OCI-LY1 (cell line): ENCODE data around the gene SC5D.

Experiments
- H2AFZ ChIP-seq: fragments of 200-600 bp; sonication (generic), shearing (Covaris generic); 2 replicates; pipeline ENCODE4 v1.6.0; 2014; ENCODE audit warnings: antibody characterized with exemption, mild to moderate bottlenecking, low read length
- H3F3A ChIP-seq: fragments of 200-600 bp; sonication (generic), shearing (Covaris generic); 2 replicates; pipeline ENCODE4 v1.6.0; 2014; ENCODE audit warnings: mild to moderate bottlenecking, antibody characterized with exemption, low read length, moderate library complexity; ENCODE audit not compliant: insufficient read depth
- H3K27ac ChIP-seq: fragments of 200-600 bp; sonication (generic); 2 replicates; pipeline ENCODE4 v1.5.1; 2014; ENCODE audit warnings: low read length, mixed run types, mild to moderate bottlenecking, low read depth; ENCODE audit not compliant: poor library complexity, severe bottlenecking
- H3K27me3 ChIP-seq: fragments of 200-600 bp; sonication (generic); 2 replicates; pipeline ENCODE4 v1.6.0; 2014; ENCODE audit warnings: antibody characterized with exemption, mild to moderate bottlenecking, low read length, moderate library complexity; ENCODE audit not compliant: insufficient read depth
- H3K36me3 ChIP-seq: fragments of 200-600 bp; sonication (generic); 2 replicates; pipeline ENCODE4 v1.6.1; 2014; ENCODE audit warnings: mild to moderate bottlenecking, antibody characterized with exemption, low read length, moderate library complexity, mixed read lengths; ENCODE audit not compliant: insufficient read depth
- H3K4me1 ChIP-seq: fragments of 200-600 bp; sonication (generic); 2 replicates; pipeline ENCODE4 v1.5.1; 2014; ENCODE audit warnings: mild to moderate bottlenecking, low read length, moderate library complexity; ENCODE audit not compliant: insufficient read depth, severe bottlenecking
- H3K4me2 ChIP-seq: fragments of 200-600 bp; sonication (generic), shearing (Covaris generic); 2 replicates; pipeline ENCODE4 v1.6.1; 2014; ENCODE audit warnings: low read length
- H3K4me3 ChIP-seq: fragments of 200-600 bp; sonication (generic); 2 replicates; pipeline ENCODE4 v1.5.1; 2014; ENCODE audit warnings: low read length, low read depth, mild to moderate bottlenecking, mixed read lengths; ENCODE audit not compliant: poor library complexity, severe bottlenecking
- H3K79me2 ChIP-seq: fragments of 200-600 bp; shearing (Covaris generic); 2 replicates; pipeline ENCODE4 v1.6.1; 2016; ENCODE audit warnings: mixed run types, low read length, mixed read lengths; ENCODE audit not compliant: insufficient read depth
- H3K9ac ChIP-seq: fragments of 200-600 bp; sonication (generic), shearing (Covaris generic); 2 replicates; pipeline ENCODE4 v1.6.1; 2014; ENCODE audit warnings: mild to moderate bottlenecking, low read length, mixed read lengths
- H3K9me2 ChIP-seq: fragments of 200-600 bp; sonication (generic), shearing (Covaris generic); 2 replicates; pipeline ENCODE4 v1.6.1; 2014; ENCODE audit warnings: low read depth, mild to moderate bottlenecking, low read length, mixed read lengths
- H3K9me3 ChIP-seq: fragments of 200-600 bp; shearing (Covaris generic); 2 replicates; pipeline ENCODE4 v1.6.1; 2014; ENCODE audit warnings: low read length, mixed read lengths
- H4K20me1 ChIP-seq: fragments of 200-600 bp; sonication (generic), shearing (Covaris generic); 2 replicates; pipeline ENCODE4 v1.6.0; 2016; ENCODE audit warnings: mild to moderate bottlenecking, low read length; ENCODE audit not compliant: insufficient read depth
- CTCF ChIP-seq: fragments of 200-600 bp; sonication (generic), shearing (Covaris generic); IDR thresholded peaks from 2 replicates; pipeline ENCODE4 v1.5.1; 2017; ENCODE audit warnings: mild to moderate bottlenecking, antibody characterized with exemption, low read length, moderate library complexity, mixed read lengths
- EZH2 ChIP-seq: fragments of 200-600 bp; sonication (generic), shearing (Covaris generic); IDR thresholded peaks from 2 replicates; pipeline ENCODE4 v1.8.0; 2017; ENCODE audit warnings: borderline replicate concordance, mixed run types, mild to moderate bottlenecking, antibody characterized with exemption, low read length, moderate library complexity, mixed read lengths

The SC5D gene

GRCh38 chr11:121326230-121326629 is 33.7 kb downstream of the SC5D start:
- peaks cover 38% of the 10 kb centered on the region for H3K4me1 ChIP-seq
- no peaks in the 10 kb centered on the region for H3F3A ChIP-seq
- no peaks in the 10 kb centered on the region for H4K20me1 ChIP-seq
- peak overlapping the region; percentile 10 for H3K27ac ChIP-seq
- H3K4me2 ChIP-seq: no peak overlapping the region
- no peaks in the 10 kb centered on the region for H3K79me2 ChIP-seq
- H3K4me3 ChIP-seq: no peak overlapping the region
- no peak overlapping the region for H3K9ac ChIP-seq
- H2AFZ ChIP-seq: no peak overlapping the region
- no peaks in the 10 kb centered on the region for H3K27me3 ChIP-seq
- H3K9me2 ChIP-seq: no peaks in the 10 kb centered on the region
- H3K36me3 ChIP-seq: no peaks in the 10 kb centered on the region
- TF ChIP-seq EZH2: no peak
- TF ChIP-seq CTCF: no peak
- H3K9me3 ChIP-seq: no peaks in the 10 kb centered on the region

- Histone ChIP-seq H3K4me2 (no peak overlapping the region), H3K27ac (peak overlapping the region; percentile 69), H3K4me1 (peaks cover 38% of the 10 kb centered on the region), H3K4me3 (no peak overlapping the region), H3F3A (no peaks in the 10 kb centered on the region), H3K9ac (no peak overlapping the region), H3K9me3 (no peaks in the 10 kb centered on the region), H3K79me2 (no peaks in the 10 kb centered on the region), H3K27me3 (no peaks in the 10 kb centered on the region), H4K20me1 (no peaks in the 10 kb centered on the region), H3K9me2 (no peaks in the 10 kb centered on the region), H2AFZ (no peak overlapping the region), H3K36me3 (no peaks in the 10 kb centered on the region)
- TF ChIP-seq EZH2 (no peak), CTCF (no peak)
Measured at GRCh38 chr11:121327553-121327952, 35.0 kb downstream of the SC5D start.

- H3K27ac ChIP-seq: peak overlapping the region; percentile 69
- H2AFZ ChIP-seq: no peak overlapping the region
- no peaks in the 10 kb centered on the region for H3K9me3 ChIP-seq
- H3K9ac ChIP-seq: no peak overlapping the region; the same call in 1 of the 2 replicates
- H3K4me2 ChIP-seq: peak overlapping the region; percentile 55
- H3K4me1 ChIP-seq: peaks cover 32% of the 10 kb centered on the region
- peak overlapping the region; percentile 12 for H3K4me3 ChIP-seq
- TF ChIP-seq EZH2 (no peak), CTCF (no peak)
- H3K79me2 ChIP-seq: no peaks in the 10 kb centered on the region
- no peaks in the 10 kb centered on the region for H3K9me2 ChIP-seq
- H4K20me1 ChIP-seq: no peaks in the 10 kb centered on the region
- H3K36me3 ChIP-seq: no peaks in the 10 kb centered on the region
- no peaks in the 10 kb centered on the region for H3K27me3 ChIP-seq
- no peaks in the 10 kb centered on the region for H3F3A ChIP-seq
Measured at GRCh38 chr11:121328176-121328966, 35.8 kb downstream of the SC5D start.
